HepG2 (cell line): Measurements from ENCODE around the gene PXMP2. TPM values are rescaled to one million over a fixed set of nuclear protein-coding genes. Genes with fewer than 3 reads are reported as not detected.

Experiments used
- ATAC-seq: fragments of 200-7000 bp; cut with Tn5 transposase; 3 replicates; pipeline ENCODE4 v1.9.1; 2020; ENCODE audit warnings: mild to moderate bottlenecking, moderate library complexity
- BruUV-seq: library from RNA; stranded (reverse); fragments of 400-500 nt; replicated peaks from 2 replicates; lab custom pipeline; 2021; lab: Mats Ljungman, UMichigan
- CTCF ChIA-PET: fragments of 300-600 bp; formaldehyde crosslinking; extraction: SDS; loops from one replicate; lab custom pipeline; 2021; ENCODE audit warnings: low total read pairs, inconsistent platforms, low intra/inter-chr PET ratio; lab: Yijun Ruan, JAX
- POLR2A ChIA-PET: fragments of 350-600 bp; sonication (Branson Sonifier 250); formaldehyde crosslinking; loops from one replicate; lab custom pipeline; 2020; ENCODE audit warnings: antibody characterized with exemption, inconsistent platforms; lab: Yijun Ruan, JAX
- DNase-seq: peaks from one replicate; pipeline ENCODE4 v3.0.0-alpha.2; 2015; ENCODE audit warnings: low spot score
- FAIRE-seq: peaks from 3 replicates; lab custom pipeline; 2011; peaks lifted over from hg19 to GRCh38; lab: Jason Lieb, UNC
- H2AFZ ChIP-seq: one replicate; pipeline ENCODE4 v1.6.1; 2011; ENCODE audit warnings: low read length, inconsistent platforms
- H3K27ac ChIP-seq: fragments of 300-600 bp; 3 replicates; pipeline ENCODE4 v1.8.0; 2011; ENCODE audit warnings: mixed run types, mild to moderate bottlenecking, mixed read lengths, low read length, inconsistent platforms; ENCODE audit not compliant: insufficient read depth; ENCODE audit errors: extremely low read length
- H3K27me3 ChIP-seq, 2 experiments: fragments of 200-600 bp in 1 of 2; 2 replicates in 1 of 2; 3 replicates in 1 of 2; pipeline versions ENCODE4 v1.6.0 to v1.8.0; 2011; ENCODE audit warnings: low read length in 2 of 2, mild to moderate bottlenecking in 2 of 2, moderate library complexity in 2 of 2, inconsistent platforms in 1 of 2; ENCODE audit not compliant: insufficient read depth in 2 of 2, control insufficient read depth in 1 of 2
- H3K36me3 ChIP-seq, 2 experiments: fragments of 200-600 bp in 1 of 2; replicated peaks in 1 of 2; 2 replicates in 1 of 2; 3 replicates in 1 of 2; pipeline versions ENCODE4 v1.5.1 to v1.8.0; 2011; ENCODE audit warnings: low read length in 2 of 2, inconsistent platforms in 1 of 2; ENCODE audit not compliant: insufficient read depth in 2 of 2, control insufficient read depth in 1 of 2
- H3K4me1 ChIP-seq: 2 replicates; pipeline ENCODE4 v1.5.1; 2012; ENCODE audit warnings: low read length, inconsistent platforms; ENCODE audit not compliant: insufficient read depth
- H3K4me2 ChIP-seq: 2 replicates; pipeline ENCODE4 v1.6.0; 2011; ENCODE audit warnings: low read depth, low read length, inconsistent platforms
- H3K4me3 ChIP-seq, 3 experiments: fragments of 200-600 bp in 1 of 3; sonication (generic), shearing (Covaris generic) in 1 of 3; replicated peaks in 1 of 3; 2 replicates each; pipeline ENCODE4 v1.5.1; 2011 to 2016; ENCODE audit warnings: low read length in 3 of 3, inconsistent platforms in 2 of 3, low read depth in 2 of 3, mild to moderate bottlenecking in 2 of 3, control low read depth in 1 of 3, mixed read lengths in 1 of 3; ENCODE audit not compliant: insufficient read depth in 1 of 3
- H3K79me2 ChIP-seq: one replicate; pipeline ENCODE4 v1.6.1; 2011; ENCODE audit warnings: low read length, inconsistent platforms; ENCODE audit not compliant: insufficient read depth
- H3K9ac ChIP-seq: 2 replicates; pipeline ENCODE4 v1.6.0; 2011; ENCODE audit warnings: mild to moderate bottlenecking, low read depth, low read length, inconsistent platforms; ENCODE audit not compliant: insufficient read depth
- H3K9me3 ChIP-seq: 2 replicates; pipeline ENCODE4 v1.5.1; 2012; ENCODE audit warnings: mild to moderate bottlenecking, low read length
- H4K20me1 ChIP-seq: 2 replicates; pipeline ENCODE4 v1.6.0; 2011; ENCODE audit warnings: inconsistent platforms, mild to moderate bottlenecking, low read length, moderate library complexity; ENCODE audit not compliant: insufficient read depth
- AGO2 ChIP-seq: fragments of 200-400 bp; formaldehyde crosslinking; optimal IDR thresholded peaks from 2 replicates; pipeline ENCODE3; 2017; ENCODE audit warnings: mild to moderate bottlenecking, low read depth, low read length, moderate library complexity
- ATAD3A ChIP-seq: sonication (generic); formaldehyde crosslinking; IDR thresholded peaks from 2 replicates; pipeline ENCODE4 v1.4.0; 2020; ENCODE audit warnings: missing genetic modification reagents
- CEBPB ChIP-seq: IDR thresholded peaks from 2 replicates; pipeline ENCODE4 v1.6.1; 2011; ENCODE audit warnings: low read depth, low read length, improper control_type of control experiment, borderline replicate concordance
- RBM22 ChIP-seq: fragments of 200-400 bp; formaldehyde crosslinking; optimal IDR thresholded peaks from 2 replicates; pipeline ENCODE3; 2017; ENCODE audit warnings: mild to moderate bottlenecking, low read length, moderate library complexity
- ZBTB33 ChIP-seq: sonication (generic); formaldehyde crosslinking; IDR thresholded peaks from 2 replicates; pipeline ENCODE4 v1.4.0; 2020; ENCODE audit warnings: missing genetic modification reagents
- ZKSCAN1 ChIP-seq: fragments of 150-350 bp; IDR thresholded peaks from 2 replicates; pipeline ENCODE4 v1.6.1; 2014; ENCODE audit warnings: low read length
- ZNF143 ChIP-seq: sonication (generic); formaldehyde crosslinking; IDR thresholded peaks from 2 replicates; pipeline ENCODE4 v1.4.0; 2020; ENCODE audit warnings: missing genetic modification reagents
- ZNF180 ChIP-seq: sonication (generic); formaldehyde crosslinking; IDR thresholded peaks from 2 replicates; pipeline ENCODE4 v1.4.0; 2020; ENCODE audit warnings: low read depth, missing genetic modification reagents, borderline replicate concordance
- ZNF790 ChIP-seq: sonication (generic); formaldehyde crosslinking; IDR thresholded peaks from 2 replicates; pipeline ENCODE4 v1.8.0; 2022; ENCODE audit warnings: missing genetic modification reagents, mild to moderate bottlenecking, borderline replicate concordance
- WGBS: methylation state at CpG from one replicate; pipeline ENCODE4 v1.1.6; 2017; ENCODE audit warnings: low lambda C conversion rate; 5-methylcytosine and 5-hydroxymethylcytosine counted together
- in situ Hi-C: cut with HindIII; loops from 2 replicates; pipeline ENCODE4 v1.10.0; 2017; ENCODE audit warnings: low pct_unique_long_range_greater_than_20kb; ENCODE audit not compliant: extremely low pct_ligation_motif_present
- intact Hi-C: fragments of 100-400 bp; cut with micrococcal nuclease; formaldehyde crosslinking; loops from one replicate; pipeline ENCODE4 v1.10.0; 2022; ENCODE audit not compliant: unreplicated experiment
- polyA plus RNA-seq, 8 experiments: library from polyadenylated mRNA; depleted of rRNA in 3 of 8; stranded (reverse) in 7 of 8; unstranded in 1 of 8; fragments of >200 nt; fragmentation: Illumina TruSeq in 4 of 8; extraction: Trizol in 4 of 8; gene quantifications; 2 replicates each; pipeline versions ENCODE4 v1.2.1 to v1.2.3, GENCODE V29; 2011 to 2016; ENCODE audit warnings: low read depth in 4 of 8, missing spikeins in 1 of 8, mixed read lengths in 1 of 8; ENCODE audit not compliant: insufficient read depth in 1 of 8
- total RNA-seq, 5 experiments: library from RNA; depleted of rRNA; stranded (reverse); fragments of >200 nt; fragmentation: Illumina TruSeq; extraction: Trizol; gene quantifications; 2 replicates each; pipeline ENCODE4 v1.2.3, GENCODE V29; 2016; ENCODE audit warnings: low read depth in 1 of 5
- TF ChIP-seq, protein P1 (sequence below): sonication (generic); formaldehyde crosslinking; IDR thresholded peaks from 2 replicates; pipeline ENCODE4 v1.4.0; 2020; ENCODE audit warnings: missing genetic modification reagents

PXMP2 gene
- total and polyA plus RNA-seq, 2 of the 13 experiments (the other 11 are each of a cell fraction or from before 2014, with no cell fraction given): 25.5 to 42.9 TPM

DNA sequence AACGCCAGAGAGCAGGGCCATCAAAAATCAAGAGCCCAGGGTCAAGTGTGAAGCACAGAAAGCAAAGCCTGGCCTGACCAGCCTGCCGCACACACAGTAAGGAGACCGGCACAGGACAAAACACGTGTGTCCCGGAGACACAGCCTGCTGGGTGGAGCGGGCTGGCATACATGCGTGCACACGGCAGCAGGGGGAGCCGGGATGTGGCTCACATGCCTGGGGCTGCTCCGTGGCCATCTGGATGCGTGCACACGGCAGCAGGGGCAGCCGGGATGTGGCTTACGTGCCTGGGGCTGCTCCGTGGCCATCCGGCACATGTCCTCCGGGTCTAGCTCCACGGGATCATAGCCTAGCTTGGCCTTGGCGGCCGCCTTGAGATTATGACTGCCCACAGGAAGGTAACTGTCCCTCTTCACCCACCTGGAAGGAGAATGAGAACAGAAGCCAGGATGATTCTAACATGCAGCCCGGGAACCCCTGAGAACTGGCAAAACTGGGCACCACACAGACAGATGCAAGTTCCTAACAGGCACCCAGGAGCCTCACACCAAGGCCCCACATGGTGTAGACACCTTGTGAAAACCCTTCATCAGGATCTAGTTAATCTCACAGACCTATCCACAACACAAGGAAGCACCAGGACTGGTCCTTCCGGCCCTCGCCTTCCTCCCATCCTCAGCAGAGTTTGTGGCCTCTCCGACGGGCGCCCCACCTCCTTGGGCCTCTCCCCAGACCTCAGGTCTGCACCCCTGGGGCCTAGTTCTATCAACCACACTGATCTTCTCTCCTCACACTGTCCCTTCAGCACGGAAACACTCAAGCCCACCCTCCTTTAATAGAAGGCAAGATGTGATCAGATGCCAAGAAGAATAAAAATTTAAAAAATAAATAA lies 13.9 kb upstream of the PXMP2 start:
- ATAC-seq (no peak; the same call in 2 of the 3 replicates), FAIRE-seq (no peak), DNase-seq (no peak)
- H3K36me3 ChIP-seq: peaks cover 28 to 74% of the 10 kb centered on the region in 2 experiments
- H2AFZ ChIP-seq: no peak overlapping the region
- no peaks in the 10 kb centered on the region for H3K9me3 ChIP-seq
- intact Hi-C loops (no loop called here), in situ Hi-C loops (no loop called here)
- no peak overlapping the region for H3K27ac ChIP-seq
- H3K9ac ChIP-seq: no peak overlapping the region
- H3K27me3 ChIP-seq: no peaks in the 10 kb centered on the region
- H3K4me1 ChIP-seq: no peaks in the 10 kb centered on the region
- H4K20me1 ChIP-seq: no peaks in the 10 kb centered on the region
- BruUV-seq: no TSS peak
- 98% methylated on average over 12 of the region's 27 CpGs for WGBS
- no peak overlapping the region for H3K4me2 ChIP-seq
- CTCF ChIA-PET: no interaction called here
- no peak overlapping the region for H3K4me3 ChIP-seq
- no peaks in the 10 kb centered on the region for H3K79me2 ChIP-seq
- POLR2A ChIA-PET: no interaction called here
- TF ChIP-seq ZNF790 (CRISPR knock-in tag) (no peak), AGO2 (peak; percentile 57)

GRCh38 chr12:132674561-132674960 lies 12.8 kb upstream of the PXMP2 start:
- no peaks in the 10 kb centered on the region for H4K20me1 ChIP-seq
- 97% methylated on average over 5 of the region's 5 CpGs for WGBS
- H3K4me2 ChIP-seq: no peak overlapping the region
- CTCF ChIA-PET: no interaction called here
- intact Hi-C loops (no loop called here), in situ Hi-C loops (no loop called here)
- H3K9me3 ChIP-seq: no peaks in the 10 kb centered on the region
- BruUV-seq: no TSS peak
- no peaks in the 10 kb centered on the region for H3K4me1 ChIP-seq
- no peak overlapping the region for H3K27ac ChIP-seq
- ATAC-seq: no peak
- H3K27me3 ChIP-seq: no peaks in the 10 kb centered on the region
- peaks cover 26 to 77% of the 10 kb centered on the region in 2 experiments for H3K36me3 ChIP-seq
- no peak for FAIRE-seq
- POLR2A ChIA-PET: no interaction called here
- H2AFZ ChIP-seq: no peak overlapping the region
- no peak overlapping the region for H3K4me3 ChIP-seq
- H3K9ac ChIP-seq: no peak overlapping the region
- peaks cover 4% of the 10 kb centered on the region for H3K79me2 ChIP-seq
- no peak for DNase-seq
- TF ChIP-seq, protein P1, sequence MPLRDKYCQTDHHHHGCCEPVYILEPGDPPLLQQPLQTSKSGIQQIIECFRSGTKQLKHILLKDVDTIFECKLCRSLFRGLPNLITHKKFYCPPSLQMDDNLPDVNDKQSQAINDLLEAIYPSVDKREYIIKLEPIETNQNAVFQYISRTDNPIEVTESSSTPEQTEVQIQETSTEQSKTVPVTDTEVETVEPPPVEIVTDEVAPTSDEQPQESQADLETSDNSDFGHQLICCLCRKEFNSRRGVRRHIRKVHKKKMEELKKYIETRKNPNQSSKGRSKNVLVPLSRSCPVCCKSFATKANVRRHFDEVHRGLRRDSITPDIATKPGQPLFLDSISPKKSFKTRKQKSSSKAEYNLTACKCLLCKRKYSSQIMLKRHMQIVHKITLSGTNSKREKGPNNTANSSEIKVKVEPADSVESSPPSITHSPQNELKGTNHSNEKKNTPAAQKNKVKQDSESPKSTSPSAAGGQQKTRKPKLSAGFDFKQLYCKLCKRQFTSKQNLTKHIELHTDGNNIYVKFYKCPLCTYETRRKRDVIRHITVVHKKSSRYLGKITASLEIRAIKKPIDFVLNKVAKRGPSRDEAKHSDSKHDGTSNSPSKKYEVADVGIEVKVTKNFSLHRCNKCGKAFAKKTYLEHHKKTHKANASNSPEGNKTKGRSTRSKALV: no peak
- TF ChIP-seq ATAD3A: no peak
- TF ChIP-seq CEBPB: no peak
- TF ChIP-seq ZKSCAN1: no peak
- no peak for TF ChIP-seq ZNF180 (CRISPR knock-in tag)
- no peak for TF ChIP-seq ZNF143 (CRISPR knock-in tag)
- peak; percentile 36 for TF ChIP-seq RBM22
- no peak for TF ChIP-seq ZBTB33 (CRISPR knock-in tag)
